Endothelial cell of hepatic sinusoid (primary cell): ENCODE results near the gene LRFN3.

Source experiments
- in situ Hi-C: cut with HindIII; loops from 2 replicates; pipeline ENCODE4 v1.10.0; 2017; ENCODE audit warnings: low sequenced_read_pairs

Gene LRFN3

DNA sequence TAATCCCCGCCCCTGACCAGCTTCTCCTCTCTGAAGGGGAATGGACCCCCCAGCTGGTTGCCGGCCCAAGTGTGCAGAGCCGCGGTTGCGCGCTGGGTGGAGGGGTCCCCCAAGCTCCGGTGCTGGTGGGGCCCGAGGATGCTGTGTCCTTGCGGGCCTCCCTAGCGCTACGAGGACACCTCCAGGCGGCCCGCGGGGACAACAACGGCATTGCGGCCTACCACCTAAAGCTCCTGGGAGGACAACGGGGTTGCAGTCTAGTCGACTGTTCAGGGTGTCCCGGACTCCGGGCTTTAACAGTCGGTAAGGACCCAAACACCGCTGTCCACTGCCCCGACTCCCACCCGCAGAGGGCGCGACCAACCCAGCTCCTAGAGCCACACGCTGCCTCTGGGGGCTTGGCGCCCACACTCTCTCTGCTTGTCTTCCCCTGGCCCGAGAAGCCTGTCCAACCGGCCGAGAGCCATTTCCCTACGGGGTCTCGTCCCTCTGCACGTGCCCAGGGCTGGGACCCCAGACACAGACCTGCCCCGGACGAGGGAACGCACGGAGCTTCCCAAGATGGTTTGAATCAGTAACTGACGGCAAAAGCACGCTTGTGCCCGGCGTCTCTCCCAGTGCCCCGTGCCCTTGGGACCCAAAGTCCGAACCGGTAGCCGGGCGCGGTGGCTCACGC is 57.9 kb downstream of the LRFN3 start:
- in situ Hi-C loops: no loop called here
